HG02943 (cell line): ENCODE measurements around the gene SH2D2A.

Source experiments
- ATAC-seq: cut with Tn5 transposase; IDR thresholded peaks from one replicate; pipeline ENCODE4 v1.9.1; 2021; ENCODE audit warnings: mild to moderate bottlenecking, low read depth, moderate library complexity; ENCODE audit not compliant: unreplicated experiment

Gene SH2D2A

DNA sequence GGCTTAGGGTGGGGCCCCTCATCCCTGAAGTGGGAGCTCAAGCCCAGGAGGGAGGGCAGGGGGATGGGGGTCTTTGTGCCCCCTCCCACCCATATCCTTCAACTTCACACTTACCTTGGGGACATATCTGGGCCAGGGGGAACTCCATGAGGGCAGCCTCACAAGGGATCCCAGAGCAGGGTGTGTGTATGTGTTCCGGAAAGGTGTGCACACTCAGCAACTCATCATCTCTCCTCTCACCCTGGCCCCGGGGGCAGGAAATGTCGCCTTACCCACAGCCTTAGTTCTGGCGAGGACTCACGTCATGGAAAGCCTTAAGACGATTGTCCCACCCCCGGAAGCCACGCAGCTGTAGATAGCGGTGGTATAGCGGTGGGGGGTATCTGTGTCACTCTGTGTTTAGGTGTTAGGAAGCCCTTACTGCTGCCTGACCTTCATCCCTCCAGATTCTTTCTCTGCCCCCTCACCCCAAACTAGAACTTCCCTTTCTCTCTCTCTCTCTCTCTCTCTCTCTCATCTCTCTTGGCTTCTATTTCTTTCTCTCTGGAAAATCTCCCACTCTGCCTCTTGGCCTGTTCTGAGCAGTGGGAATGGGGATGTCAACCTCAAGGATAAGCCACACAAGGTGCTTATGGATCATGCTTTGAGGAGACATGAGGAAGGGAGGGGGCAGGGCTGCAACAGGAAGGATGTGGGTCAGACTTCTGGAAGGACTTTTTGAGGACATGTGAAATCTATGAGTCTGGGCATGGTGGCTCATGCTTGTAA, at the start of gene SH2D2A:
Gene SH2D2A, minus strand, starts transcription at position 288 of the 768 bp plus-strand sequence. Its CDS starts 140 bp downstream, at position 148.
- peak; percentile 58 for ATAC-seq

DNA sequence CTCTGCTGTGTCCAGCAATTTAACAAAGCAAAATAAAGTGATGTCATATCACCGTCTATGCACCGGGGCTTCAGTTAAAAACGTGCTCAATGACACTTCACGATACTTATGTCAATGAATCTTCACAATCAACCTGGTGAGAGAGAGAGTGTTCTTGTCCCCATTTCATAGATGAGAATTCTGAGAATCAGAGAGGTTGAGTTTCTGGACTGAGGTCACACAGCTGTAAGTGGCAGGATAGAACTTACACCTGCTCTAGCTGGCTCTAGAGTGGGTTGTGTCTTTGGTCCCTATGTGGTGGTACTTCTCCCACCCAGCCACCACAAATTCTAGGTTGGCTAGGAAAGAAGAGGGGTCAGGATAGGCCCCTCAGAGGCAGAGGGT, 49.2 kb upstream of the SH2D2A start:
- ATAC-seq: no peak

DNA sequence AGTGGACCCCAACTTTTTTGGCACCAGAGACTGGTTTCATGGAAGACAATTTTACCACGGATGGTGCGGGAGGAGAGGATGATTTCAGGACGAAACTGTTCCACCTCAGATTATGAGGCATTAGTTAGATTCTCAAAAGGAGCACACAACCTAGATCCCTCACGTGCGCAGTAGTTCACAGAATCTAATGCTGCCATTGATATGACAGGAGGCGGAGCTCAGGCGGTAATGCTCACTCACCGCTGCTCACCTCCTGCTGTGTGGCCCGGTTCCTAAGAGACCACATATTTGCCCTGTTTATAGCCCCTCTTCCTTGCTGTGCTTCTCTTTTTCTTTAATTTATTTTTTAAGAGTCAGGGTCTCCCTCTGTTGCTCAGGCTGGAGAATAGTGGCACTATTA, 48.6 kb upstream of the SH2D2A start:
- no peak for ATAC-seq

DNA sequence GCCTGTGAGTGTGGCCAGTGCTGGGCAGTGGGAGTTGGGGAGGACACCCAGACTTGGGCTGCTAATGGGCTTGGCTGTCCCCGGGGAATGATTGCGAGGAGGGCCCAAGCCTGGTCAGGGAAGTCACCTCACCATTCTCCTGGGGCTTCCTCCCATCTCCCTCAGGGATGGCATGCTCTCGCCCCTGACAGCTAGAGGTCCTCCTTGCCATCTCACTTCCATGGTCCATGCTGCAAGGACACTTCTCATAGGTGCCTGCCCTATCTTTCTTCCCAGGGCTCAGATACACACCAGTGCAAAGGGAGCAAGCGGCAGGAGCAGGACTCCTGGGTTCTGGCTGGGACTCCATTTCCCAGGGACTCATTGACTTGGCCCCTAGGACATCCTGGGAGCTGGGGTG, 48.1 kb upstream of the SH2D2A start:
- ATAC-seq: no peak

DNA sequence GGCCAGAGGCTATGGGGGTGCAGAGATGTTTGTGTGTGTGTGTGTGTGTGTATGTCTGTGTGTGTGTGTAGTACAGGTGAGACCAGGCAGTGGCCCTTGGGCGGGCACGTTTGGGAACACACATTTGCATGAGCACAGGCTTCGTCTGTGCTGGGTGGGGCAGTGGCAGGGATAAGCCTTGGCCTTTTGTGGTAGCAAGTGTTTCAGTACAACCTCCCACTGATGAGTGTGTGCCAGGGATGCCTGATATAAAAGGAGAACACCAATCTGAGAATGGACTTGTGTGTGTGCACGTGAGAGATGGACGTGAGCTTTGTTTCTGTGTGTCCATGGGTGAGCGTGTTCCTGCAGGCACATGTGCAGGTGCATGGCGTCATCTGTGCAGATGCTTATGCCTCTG, 47.0 kb upstream of the SH2D2A start:
- ATAC-seq: no peak

DNA sequence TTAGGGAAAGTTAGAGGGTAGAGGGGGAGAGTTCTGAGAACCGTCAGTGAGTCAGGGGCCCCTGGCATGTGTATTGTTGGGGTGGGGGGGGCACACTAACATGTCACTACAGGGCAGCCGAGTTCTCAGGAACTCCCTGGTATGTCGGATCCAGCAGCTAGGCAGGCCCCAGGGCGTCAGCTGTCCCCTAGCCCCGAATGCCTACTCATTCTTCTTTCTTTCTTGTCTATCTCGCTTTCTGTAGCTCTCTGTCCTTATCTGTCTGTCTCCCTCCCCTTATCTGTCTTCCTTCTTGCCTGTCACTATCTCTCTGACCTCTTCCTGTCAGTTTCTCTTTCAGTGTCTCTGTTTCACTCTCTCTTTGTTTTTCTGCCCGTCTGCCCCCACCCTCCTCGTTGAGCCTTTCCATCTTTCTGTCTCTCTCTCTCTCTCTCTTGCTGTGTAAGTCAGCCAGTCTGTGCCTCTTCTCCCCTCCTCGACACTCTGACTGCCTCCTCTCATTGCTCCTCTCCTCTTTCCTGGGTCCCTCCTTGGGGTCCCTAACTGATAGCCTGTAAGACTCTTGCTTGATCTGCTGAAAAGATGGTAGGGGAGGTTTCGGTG, 46.5 kb upstream of the SH2D2A start:
- ATAC-seq: no peak

DNA sequence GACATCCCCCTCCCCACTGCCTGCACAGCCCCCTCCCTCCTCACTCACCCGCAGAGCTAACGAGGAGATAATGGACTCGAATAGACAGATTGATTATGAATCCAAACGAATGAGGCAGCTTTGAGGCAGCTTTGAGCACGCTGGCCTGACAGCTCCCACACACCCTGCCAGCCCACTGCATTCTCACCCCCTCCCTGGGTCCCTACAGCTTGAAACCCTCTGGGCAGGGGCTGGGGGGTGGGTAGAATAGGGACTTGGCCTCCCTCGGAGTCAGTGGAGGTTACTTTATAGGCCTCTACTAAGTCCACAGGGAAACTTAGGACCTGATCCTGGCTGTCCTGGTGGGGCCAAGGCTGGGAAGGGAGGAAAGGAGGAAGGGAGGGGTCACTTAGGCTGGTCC, 45.9 kb upstream of the SH2D2A start:
- no peak for ATAC-seq

DNA sequence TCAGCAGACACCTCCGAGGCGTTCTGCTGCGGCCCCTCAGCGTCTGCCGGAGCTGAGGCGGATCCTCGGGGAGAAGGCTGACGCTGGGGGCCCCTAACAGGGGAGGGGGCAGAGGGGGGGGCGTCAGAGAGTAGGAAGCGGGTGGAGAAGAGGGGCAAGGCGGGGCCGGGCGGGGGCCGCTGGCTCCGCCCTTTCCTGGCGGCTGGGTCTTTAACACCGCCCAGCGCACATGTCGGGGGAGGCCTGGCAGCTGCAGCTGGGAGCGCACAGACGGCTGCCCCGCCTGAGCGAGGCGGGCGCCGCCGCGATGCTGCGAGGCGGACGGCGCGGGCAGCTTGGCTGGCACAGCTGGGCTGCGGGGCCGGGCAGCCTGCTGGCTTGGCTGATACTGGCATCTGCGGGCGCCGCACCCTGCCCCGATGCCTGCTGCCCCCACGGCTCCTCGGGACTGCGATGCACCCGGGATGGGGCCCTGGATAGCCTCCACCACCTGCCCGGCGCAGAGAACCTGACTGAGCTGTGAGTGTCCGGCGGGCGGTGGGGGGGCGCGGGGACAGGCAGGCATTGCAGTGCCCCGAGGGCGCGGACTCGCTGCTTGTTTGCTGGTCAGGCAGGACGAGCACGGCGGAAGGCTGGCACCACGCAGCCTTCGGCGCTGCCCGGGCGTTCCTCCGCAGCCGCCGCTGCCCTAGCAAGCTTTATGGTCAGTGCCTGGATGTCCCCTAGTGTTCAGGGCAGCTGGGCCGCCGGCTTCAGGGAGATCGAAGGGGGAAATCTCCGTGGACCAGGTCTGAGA, 44.2 kb upstream of the SH2D2A start, which contains the start of gene NTRK1:
Gene NTRK1, plus strand, starts transcription at position 238 of the 796 bp plus-strand sequence. Its CDS starts 70 bp downstream, at position 308.
- ATAC-seq: no peak

DNA sequence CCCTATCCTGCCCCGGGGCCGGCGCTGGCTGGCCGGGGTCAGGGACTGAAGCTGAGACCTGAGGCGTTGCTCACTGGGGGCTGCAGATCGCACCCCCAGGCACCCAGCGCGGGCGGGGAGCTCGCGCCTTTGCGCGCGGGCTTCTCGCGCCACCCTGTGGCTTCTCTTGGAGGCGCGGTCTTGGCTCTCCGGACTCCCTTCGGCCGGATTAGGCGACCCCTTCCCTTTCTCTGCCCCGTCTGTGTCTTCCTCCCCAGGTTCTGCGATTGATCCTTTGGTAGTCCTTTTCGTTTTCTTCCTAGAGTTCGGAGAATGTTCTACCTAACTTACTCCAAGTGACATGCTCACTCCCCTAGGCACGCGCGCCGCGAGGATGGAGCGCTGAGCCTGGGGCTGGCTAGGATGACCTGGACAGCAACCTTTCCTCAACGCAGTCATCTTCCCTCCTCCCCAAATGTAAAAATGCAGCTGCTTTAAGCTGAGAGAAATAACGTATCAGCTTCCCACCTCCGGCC, 43.5 kb upstream of the SH2D2A start:
- ATAC-seq: no peak

DNA sequence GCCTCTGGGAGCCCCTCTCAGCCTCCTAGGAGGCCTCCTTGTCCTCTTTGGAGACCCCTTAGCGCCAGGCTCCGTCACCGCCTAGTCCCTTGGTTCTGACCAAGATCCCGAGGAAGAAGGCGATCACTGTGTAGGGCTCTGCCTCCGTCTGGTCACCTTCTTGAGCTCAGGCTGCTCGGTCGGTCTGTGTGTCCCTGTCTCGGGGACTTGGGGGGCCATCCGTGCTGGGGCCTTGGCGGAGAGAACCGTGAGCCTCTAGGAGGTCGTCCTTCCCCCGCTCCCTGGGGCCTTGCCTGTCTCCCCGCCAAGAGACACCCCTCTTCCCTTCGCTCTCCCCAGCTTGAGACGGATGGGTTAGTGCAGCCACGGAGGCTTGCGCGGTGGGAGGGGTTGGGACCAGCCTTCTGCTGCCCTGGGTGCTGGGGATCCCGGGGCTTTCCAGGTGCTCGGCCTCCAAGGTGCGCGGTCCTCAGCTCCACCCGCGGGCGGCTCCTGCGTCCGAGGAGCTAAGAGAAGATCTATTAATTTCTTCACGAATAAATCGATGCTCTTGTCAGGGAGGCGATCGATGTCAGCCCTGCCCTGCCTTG, 43.0 kb upstream of the SH2D2A start:
- no peak for ATAC-seq

DNA sequence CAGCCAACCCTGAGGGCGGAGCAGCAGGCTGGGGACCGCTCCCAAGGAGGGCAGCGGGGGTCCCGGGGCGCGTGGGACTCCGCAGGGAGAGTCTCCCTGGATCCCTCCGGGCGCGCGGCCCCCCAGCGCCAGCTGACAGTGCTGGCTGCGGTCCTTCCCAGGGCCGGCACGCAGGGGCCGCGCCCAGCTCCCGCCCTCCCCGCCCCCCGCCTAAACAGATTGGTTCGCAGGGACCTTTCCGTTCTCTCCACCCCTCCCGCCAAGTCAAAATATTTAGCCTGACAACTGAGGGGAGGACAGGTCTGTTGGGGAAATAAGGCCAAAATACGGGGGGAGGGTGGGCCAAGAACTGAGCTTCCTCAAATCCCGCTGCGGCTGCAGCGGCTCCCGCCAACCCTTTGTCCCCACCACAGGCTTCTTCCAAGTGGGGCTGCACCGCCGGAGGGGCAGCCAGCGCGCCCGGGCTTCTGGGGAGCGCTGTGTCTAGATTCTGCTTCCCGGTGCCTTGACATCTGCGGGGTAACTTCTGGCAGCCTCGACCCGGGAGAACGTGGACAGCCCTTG, 42.4 kb upstream of the SH2D2A start, which contains the start of gene INSRR:
Gene INSRR, minus strand, starts transcription at position 159 of the 564 bp plus-strand sequence. CDS start 496 bp downstream, outside the sequence.
- no peak for ATAC-seq

DNA sequence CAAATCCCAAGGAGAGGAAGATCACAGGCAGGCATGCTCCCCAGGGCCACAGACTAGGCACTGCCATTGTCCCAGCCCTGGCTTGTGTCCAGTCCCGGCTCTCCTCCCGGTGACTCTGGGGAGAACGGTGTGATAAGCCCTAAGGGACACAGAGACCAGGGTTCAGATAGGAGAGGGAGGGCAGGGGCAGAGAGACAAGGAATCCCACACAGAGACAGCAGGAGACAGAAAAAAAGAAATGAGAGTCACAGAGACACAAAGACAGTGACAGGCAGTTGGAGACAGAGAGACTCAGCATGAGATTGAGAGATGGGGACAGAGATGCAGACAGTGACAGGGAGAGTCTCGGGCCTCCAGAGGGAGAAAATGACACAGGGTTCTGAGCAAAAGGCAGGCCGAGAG, 41.9 kb upstream of the SH2D2A start:
- no peak for ATAC-seq

DNA sequence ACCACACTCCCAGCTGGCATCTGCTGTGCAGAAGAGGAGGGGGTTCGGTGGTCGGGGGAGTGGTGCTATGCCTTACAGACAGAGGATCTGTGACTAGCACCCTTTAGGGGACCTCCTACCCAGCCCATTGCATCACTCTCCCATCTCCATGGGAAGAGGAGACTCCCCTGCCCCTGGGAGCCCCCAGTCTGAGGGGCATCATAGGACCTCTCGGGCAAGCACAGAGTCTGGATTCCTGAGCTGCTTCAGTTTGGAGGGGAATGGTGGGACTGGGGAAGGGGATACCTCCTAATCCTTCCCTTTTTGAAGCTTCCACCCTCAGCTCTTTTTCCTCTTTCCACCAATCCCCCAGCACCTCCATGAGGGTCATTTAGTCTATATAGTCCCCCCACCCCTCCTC, 40.9 kb upstream of the SH2D2A start:
- no peak for ATAC-seq

DNA sequence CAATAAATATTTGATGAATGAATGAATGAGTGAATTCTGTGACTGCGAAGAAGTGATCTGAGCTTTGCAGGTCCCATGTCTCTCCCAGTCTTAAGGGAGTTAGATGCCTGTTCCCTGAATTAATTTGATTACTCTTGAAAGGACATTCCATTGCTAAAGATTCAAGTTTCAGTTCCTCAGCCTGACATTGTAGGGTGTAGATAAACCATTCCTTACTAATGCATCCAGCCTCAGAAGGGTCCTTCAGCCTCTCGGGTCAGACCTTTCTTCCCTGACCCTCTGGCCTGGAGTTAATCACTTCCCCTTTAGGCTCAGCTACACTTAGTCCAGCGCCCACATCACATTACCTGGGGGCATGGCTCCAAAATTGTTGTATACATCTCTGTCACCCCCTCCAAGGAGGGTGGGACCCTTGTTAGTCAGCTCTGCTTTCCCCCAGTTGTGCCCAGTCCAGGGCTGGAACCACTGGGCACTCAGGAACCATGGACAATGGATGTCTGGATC, 39.7 kb upstream of the SH2D2A start:
- no peak for ATAC-seq

DNA sequence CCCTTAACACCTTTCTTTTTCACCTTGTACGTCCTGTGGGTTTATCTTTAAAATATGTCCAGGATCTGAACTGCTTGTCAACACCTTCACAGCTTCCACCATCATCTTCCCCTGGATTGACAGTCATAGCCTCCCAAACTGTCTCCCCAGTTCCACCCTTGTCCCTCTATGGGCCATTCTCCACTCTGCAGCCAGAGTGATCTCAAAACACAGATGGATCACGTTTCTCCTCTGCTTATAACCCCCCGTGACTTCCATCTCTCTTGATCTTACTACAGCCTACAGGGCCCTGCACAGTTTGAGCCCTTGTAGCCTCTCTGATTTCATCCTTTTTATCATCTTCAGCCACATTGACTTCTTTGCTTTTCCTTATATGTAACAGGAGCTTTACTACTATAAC, 38.0 kb upstream of the SH2D2A start:
- no peak for ATAC-seq

DNA sequence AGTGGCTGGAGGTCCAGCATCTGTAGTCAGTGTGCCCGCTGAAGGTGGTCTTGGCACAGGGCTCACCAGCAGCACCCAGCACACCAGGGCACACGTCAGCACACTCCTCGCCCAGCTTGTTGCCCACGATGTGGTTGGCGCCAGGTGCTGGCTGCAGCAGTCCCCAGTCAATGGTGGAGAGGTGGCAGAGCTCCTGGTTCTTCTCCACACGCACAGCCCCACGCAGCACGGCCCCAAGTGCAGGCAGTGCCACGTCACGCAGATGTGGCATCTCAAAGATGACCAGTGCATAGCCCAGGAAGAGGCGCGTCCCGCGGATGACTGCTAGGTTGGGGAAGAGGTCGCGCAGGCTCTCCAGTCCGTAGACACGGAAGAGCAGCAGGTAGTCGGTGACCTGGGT, 37.1 kb upstream of the SH2D2A start:
- no peak for ATAC-seq

DNA sequence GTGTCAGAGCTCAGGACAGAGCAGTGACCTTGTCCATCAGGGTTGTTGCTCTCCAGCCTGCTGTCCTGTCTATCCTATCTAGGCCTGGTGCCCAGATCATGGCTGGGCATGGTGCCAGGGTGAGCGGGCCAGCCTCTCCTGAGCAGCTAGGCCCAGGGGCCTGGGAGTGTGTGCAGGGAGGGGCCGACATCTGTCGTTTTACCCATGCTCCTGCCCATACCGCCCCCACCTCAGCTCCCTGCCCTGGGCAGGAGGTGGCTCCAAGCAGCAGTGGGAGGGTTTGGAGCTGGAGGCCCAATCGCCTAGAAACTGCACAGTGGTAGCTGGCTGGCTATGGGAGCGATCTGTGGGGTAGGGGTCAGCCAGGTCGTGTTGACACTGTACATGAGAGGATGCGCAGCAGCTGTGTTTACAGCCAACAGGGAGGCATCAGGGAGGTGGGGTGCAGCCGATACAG, 35.8 kb upstream of the SH2D2A start:
- ATAC-seq: no peak

DNA sequence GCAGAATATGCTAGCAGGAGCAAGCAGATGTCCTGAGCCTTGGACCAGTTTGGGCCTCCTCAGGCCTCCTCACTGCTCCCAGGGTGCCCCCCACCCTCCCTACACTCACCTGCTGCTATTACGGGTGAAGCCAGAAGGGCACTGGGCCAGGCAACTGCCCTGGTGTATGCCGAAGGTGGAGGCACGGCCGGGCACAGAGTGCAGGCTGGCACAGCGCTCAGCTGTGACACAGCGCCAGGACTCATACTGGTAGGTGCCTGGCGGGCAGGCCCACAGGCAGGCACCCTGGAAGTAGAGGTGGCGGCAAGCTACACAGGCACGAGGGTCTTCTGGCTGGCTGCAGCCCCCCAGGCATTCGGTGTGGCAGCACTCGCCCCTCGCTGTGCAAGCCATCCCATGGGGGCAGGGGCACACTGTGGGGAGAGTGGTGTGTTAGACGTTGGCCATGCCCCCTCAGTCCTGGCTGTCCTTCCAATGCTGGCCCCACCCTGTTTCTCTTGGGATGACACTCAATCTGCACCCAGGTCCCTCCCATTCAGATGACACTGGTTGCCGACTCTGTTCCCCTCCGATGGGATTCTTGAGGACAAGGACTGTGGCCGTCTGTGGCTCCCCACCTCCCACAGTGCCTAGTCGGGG, 35.2 kb upstream of the SH2D2A start:
- no peak for ATAC-seq

DNA sequence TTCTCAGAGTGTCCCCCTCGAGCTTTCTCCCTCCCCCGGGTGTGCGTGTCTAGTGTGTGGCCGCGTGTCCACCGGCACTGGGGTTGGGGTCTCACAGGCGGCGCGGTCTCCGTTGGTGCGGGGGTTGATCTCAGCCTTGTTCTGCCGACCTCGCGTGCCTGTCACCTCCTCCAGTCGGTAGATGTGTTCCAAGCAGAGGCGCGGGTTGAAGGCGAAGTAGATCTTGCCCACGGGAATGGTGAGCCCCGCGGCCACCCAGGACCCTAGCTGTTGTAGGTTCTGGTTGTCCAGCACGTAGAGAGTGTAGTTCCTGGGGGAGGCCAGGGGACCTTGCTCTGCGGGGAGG, 32.5 kb upstream of the SH2D2A start:
- ATAC-seq: no peak
